Neural cell (in vitro differentiated cells): ENCODE results near the gene CRY2. TPM values are rescaled to one million over a fixed set of nuclear protein-coding genes. Genes with fewer than 3 reads are reported as not detected.
A peak's percentile ranks its signal among the peaks of the same experiment; 100 is the strongest.

Source experiments
- H2AFZ ChIP-seq: fragments of 200-600, 300-800 bp; sonication (generic), shearing (Covaris generic); 2 replicates; pipeline ENCODE4 v1.6.0; 2014; ENCODE audit warnings: low read depth, mild to moderate bottlenecking, antibody characterized with exemption, low read length, moderate library complexity
- H3F3A ChIP-seq: fragments of 200-600 bp; shearing (Covaris generic); 2 replicates; pipeline ENCODE4 v1.6.1; 2016; ENCODE audit warnings: mild to moderate bottlenecking, moderate library complexity, mixed read lengths, antibody characterized with exemption, low read length; ENCODE audit not compliant: insufficient read depth, poor library complexity, severe bottlenecking
- H3K27ac ChIP-seq: fragments of 200-600, 300-800 bp; sonication (generic), shearing (Covaris generic); 2 replicates; pipeline ENCODE4 v1.5.1; 2014; ENCODE audit warnings: mild to moderate bottlenecking, low read length, moderate library complexity
- H3K27me3 ChIP-seq: fragments of 300-800, 200-600 bp; sonication (generic), shearing (Covaris generic); 2 replicates; pipeline ENCODE4 v1.6.0; 2014; ENCODE audit warnings: mild to moderate bottlenecking, low read depth, low read length, moderate library complexity; ENCODE audit not compliant: insufficient read depth
- H3K36me3 ChIP-seq: fragments of 300-800, 200-600 bp; sonication (generic), shearing (Covaris generic); 2 replicates; pipeline ENCODE4 v1.5.1; 2014; ENCODE audit warnings: mild to moderate bottlenecking, antibody characterized with exemption, low read length, moderate library complexity; ENCODE audit not compliant: insufficient read depth
- H3K4me2 ChIP-seq: fragments of 300-800, 200-600 bp; sonication (generic), shearing (Covaris generic); 2 replicates; pipeline ENCODE4 v1.6.0; 2014; ENCODE audit warnings: mild to moderate bottlenecking, low read length
- H3K4me3 ChIP-seq: fragments of 300-800, 200-600 bp; sonication (generic), shearing (Covaris generic); 2 replicates; pipeline ENCODE4 v1.5.1; 2014; ENCODE audit warnings: mild to moderate bottlenecking, low read length, moderate library complexity
- H3K79me2 ChIP-seq: fragments of 200-600 bp; shearing (Covaris generic); replicated peaks from 2 replicates; pipeline ENCODE4 v1.6.0; 2014; ENCODE audit warnings: mild to moderate bottlenecking, low read length, moderate library complexity; ENCODE audit not compliant: insufficient read depth
- H3K9ac ChIP-seq: fragments of 300-800, 200-600 bp; sonication (generic), shearing (Covaris generic); 2 replicates; pipeline ENCODE4 v1.6.1; 2016; ENCODE audit warnings: mild to moderate bottlenecking, low read length, mixed read lengths
- H3K9me2 ChIP-seq: fragments of 200-600 bp; shearing (Covaris generic); 2 replicates; pipeline ENCODE4 v1.6.1; 2016; ENCODE audit warnings: mild to moderate bottlenecking, low read length, mixed read lengths; ENCODE audit not compliant: insufficient read depth
- H3K9me3 ChIP-seq: fragments of 200-600, 300-800 bp; sonication (generic), shearing (Covaris generic); 2 replicates; pipeline ENCODE4 v1.6.1; 2016; ENCODE audit warnings: mild to moderate bottlenecking, mixed run types, low read length, moderate library complexity, mixed read lengths
- H4K20me1 ChIP-seq: fragments of 200-600 bp; shearing (Covaris generic); 2 replicates; pipeline ENCODE4 v1.6.1; 2016; ENCODE audit warnings: mild to moderate bottlenecking, mixed run types; ENCODE audit not compliant: insufficient read depth
- EP300 ChIP-seq: fragments of 450-650 bp; conservative IDR thresholded peaks from 2 replicates; pipeline ENCODE4 v1.6.1; 2014; ENCODE audit warnings: antibody characterized with exemption, mild to moderate bottlenecking, moderate library complexity; ENCODE audit not compliant: poor library complexity, severe bottlenecking
- EZH2 ChIP-seq: fragments of 200-600, 300-800 bp; shearing (Covaris generic), sonication (generic); IDR thresholded peaks from 2 replicates; pipeline ENCODE4 v1.6.1; 2014; ENCODE audit warnings: antibody characterized with exemption, low read length, borderline replicate concordance, mild to moderate bottlenecking; ENCODE audit not compliant: insufficient read depth, poor library complexity, severe bottlenecking
- MXI1 ChIP-seq: fragments of 450-650 bp; conservative IDR thresholded peaks from 2 replicates; pipeline ENCODE4 v1.6.1; 2014; ENCODE audit warnings: antibody characterized with exemption, mild to moderate bottlenecking; ENCODE audit not compliant: poor library complexity, severe bottlenecking
- POLR2AphosphoS5 ChIP-seq: IDR thresholded peaks from 2 replicates; pipeline ENCODE4 v1.6.1; 2012
- RAD21 ChIP-seq: fragments of 450-650 bp; conservative IDR thresholded peaks from 2 replicates; pipeline ENCODE4 v1.6.1; 2014; ENCODE audit warnings: antibody characterized with exemption, mild to moderate bottlenecking, moderate library complexity
- SMC3 ChIP-seq: fragments of 450-650 bp; conservative IDR thresholded peaks from 2 replicates; pipeline ENCODE4 v1.6.1; 2014; ENCODE audit warnings: antibody characterized with exemption, mild to moderate bottlenecking, moderate library complexity; ENCODE audit not compliant: poor library complexity
- TAF1 ChIP-seq: IDR thresholded peaks from 2 replicates; pipeline ENCODE4 v1.6.1; 2012; ENCODE audit warnings: low read depth
- polyA plus RNA-seq: library from polyadenylated mRNA; depleted of rRNA; stranded (reverse); fragments of >200 nt; gene quantifications from 2 replicates; pipeline ENCODE4 v1.2.3, GENCODE V29; 2014
- TF ChIP-seq, protein P1 (sequence below): IDR thresholded peaks from 2 replicates; pipeline ENCODE4 v1.6.1; 2012; ENCODE audit warnings: borderline replicate concordance
- TF ChIP-seq, protein P2 (sequence below): fragments of 450-650 bp; IDR thresholded peaks from 2 replicates; pipeline ENCODE4 v1.5.1; 2014; ENCODE audit warnings: antibody characterized with exemption, mild to moderate bottlenecking, moderate library complexity; ENCODE audit not compliant: poor library complexity, severe bottlenecking

Gene CRY2
- polyA plus RNA-seq, 1 donor from 2014 or later, result 27.8 TPM

DNA sequence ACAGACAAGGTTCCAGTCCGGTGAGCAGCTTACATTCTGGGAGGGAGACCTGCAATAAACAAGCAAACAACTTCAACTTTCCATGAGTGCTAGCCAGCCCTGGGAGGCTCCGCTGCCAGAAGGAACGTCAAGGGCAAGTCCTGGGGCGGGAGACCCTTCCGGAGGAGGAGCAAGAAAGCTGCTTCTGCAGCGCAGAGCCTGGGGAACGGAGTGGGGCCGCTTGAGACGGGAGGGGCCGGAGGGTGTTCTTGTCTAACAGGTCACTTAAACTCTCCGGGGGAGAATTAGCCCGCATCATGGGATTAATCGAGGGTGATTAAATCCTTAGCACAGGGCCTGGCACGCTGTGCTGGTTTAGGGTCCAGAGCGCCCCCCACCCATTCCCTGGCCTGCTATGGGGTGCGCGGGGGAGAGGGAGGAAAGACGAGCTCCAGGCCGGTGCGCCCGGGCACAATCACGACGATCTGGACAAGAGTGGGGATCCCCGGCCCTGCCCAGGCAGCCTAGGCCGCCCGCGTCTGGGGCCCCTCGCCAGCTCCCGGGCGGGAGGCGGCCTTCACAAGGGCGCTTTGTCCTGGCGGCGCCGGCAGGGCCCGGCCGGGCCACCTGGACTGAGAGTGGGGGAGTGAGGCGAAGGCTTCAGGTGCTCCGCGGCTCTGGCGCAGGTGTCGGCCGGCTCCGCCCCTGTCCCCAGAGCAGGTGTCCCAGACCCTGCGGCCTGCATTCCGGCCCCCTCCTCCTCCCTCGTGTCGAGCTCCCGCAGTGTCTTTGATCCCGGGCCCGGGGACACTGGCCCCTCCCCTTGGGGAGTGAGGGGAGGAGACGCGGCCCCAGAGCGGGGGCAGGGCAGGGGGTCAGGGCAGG, 74.5 kb downstream of the CRY2 start:
- no peak overlapping the region for H3K9ac ChIP-seq
- H3K4me2 ChIP-seq, result no peak overlapping the region
- no peak for TF ChIP-seq TAF1
- TF ChIP-seq RAD21, result no peak
- TF ChIP-seq POLR2AphosphoS5, result no peak
- peaks cover 5% of the 10 kb centered on the region for H3K79me2 ChIP-seq
- H4K20me1 ChIP-seq, result no peaks in the 10 kb centered on the region
- H3K27ac ChIP-seq, result no peak overlapping the region
- no peaks in the 10 kb centered on the region for H3K9me2 ChIP-seq
- no peaks in the 10 kb centered on the region for H3K36me3 ChIP-seq
- no peak overlapping the region for H2AFZ ChIP-seq
- H3K27me3 ChIP-seq, result peaks cover 33% of the 10 kb centered on the region
- no peaks in the 10 kb centered on the region for H3K9me3 ChIP-seq
- H3K4me3 ChIP-seq, result peak overlapping the region; percentile 34
- H3F3A ChIP-seq, result peaks cover 8% of the 10 kb centered on the region

DNA sequence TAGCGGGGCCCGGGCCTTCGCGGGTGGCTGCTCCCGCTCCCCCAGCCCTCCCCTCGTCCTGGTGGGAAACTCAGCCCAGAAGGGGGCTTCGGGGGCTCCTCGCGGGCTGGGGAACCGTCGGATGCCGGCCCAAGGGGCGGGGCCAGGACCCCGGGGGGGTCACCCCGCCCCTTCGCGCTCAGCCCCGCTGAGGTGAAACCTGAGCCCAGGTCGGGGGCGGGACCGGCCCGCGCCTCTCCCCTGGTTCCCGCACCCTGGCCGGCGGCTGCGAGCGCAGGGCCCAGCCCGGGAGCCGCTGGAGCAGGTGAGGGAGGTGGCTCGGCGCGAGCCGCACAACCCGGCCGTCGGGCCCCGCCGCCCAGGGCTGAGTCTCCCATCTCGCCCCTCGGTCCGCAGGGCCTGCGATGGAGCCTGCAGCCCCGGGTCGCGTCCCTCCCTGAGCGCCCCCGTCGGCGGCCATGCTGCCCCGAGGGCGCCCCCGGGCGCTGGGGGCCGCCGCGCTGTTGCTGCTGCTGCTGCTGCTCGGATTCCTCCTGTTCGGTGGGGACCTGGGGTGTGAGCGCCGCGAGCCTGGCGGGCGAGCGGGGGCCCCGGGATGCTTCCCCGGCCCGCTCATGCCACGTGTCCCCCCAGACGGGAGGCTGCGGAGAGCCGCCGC, 75.3 kb downstream of the CRY2 start, which contains the start of gene LARGE2:
TSS of gene LARGE2 (plus strand) at position 232 of the 658 bp plus-strand sequence. CDS start at position 459, 227 bp downstream.
- Histone ChIP-seq H3K27me3 (peaks cover 33% of the 10 kb centered on the region), H2AFZ (no peak within 1 kb of the TSS), H4K20me1 (no peaks in the 10 kb centered on the region), H3F3A (peaks cover 5% of the 10 kb centered on the region), H3K27ac (no peak within 1 kb of the TSS), H3K4me2 (no peak within 1 kb of the TSS), H3K36me3 (no peaks in the 10 kb centered on the region), H3K9me2 (no peaks in the 10 kb centered on the region), H3K4me3 (peak within 1 kb of the TSS; percentile 34), H3K79me2 (no peaks in the 10 kb centered on the region), H3K9ac (no peak within 1 kb of the TSS), H3K9me3 (no peaks in the 10 kb centered on the region)
- no peak for TF ChIP-seq EZH2
- TF ChIP-seq MXI1, result no peak
- TF ChIP-seq SMC3, result no peak
- no peak for TF ChIP-seq POLR2AphosphoS5
- TF ChIP-seq, protein P1, sequence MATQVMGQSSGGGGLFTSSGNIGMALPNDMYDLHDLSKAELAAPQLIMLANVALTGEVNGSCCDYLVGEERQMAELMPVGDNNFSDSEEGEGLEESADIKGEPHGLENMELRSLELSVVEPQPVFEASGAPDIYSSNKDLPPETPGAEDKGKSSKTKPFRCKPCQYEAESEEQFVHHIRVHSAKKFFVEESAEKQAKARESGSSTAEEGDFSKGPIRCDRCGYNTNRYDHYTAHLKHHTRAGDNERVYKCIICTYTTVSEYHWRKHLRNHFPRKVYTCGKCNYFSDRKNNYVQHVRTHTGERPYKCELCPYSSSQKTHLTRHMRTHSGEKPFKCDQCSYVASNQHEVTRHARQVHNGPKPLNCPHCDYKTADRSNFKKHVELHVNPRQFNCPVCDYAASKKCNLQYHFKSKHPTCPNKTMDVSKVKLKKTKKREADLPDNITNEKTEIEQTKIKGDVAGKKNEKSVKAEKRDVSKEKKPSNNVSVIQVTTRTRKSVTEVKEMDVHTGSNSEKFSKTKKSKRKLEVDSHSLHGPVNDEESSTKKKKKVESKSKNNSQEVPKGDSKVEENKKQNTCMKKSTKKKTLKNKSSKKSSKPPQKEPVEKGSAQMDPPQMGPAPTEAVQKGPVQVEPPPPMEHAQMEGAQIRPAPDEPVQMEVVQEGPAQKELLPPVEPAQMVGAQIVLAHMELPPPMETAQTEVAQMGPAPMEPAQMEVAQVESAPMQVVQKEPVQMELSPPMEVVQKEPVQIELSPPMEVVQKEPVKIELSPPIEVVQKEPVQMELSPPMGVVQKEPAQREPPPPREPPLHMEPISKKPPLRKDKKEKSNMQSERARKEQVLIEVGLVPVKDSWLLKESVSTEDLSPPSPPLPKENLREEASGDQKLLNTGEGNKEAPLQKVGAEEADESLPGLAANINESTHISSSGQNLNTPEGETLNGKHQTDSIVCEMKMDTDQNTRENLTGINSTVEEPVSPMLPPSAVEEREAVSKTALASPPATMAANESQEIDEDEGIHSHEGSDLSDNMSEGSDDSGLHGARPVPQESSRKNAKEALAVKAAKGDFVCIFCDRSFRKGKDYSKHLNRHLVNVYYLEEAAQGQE, result no peak
- no peak for TF ChIP-seq RAD21
- TF ChIP-seq EP300, result no peak
- no peak for TF ChIP-seq TAF1
- TF ChIP-seq, protein P2, sequence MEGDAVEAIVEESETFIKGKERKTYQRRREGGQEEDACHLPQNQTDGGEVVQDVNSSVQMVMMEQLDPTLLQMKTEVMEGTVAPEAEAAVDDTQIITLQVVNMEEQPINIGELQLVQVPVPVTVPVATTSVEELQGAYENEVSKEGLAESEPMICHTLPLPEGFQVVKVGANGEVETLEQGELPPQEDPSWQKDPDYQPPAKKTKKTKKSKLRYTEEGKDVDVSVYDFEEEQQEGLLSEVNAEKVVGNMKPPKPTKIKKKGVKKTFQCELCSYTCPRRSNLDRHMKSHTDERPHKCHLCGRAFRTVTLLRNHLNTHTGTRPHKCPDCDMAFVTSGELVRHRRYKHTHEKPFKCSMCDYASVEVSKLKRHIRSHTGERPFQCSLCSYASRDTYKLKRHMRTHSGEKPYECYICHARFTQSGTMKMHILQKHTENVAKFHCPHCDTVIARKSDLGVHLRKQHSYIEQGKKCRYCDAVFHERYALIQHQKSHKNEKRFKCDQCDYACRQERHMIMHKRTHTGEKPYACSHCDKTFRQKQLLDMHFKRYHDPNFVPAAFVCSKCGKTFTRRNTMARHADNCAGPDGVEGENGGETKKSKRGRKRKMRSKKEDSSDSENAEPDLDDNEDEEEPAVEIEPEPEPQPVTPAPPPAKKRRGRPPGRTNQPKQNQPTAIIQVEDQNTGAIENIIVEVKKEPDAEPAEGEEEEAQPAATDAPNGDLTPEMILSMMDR, result no peak
